ENCODE results near the gene TOR3A. TPM values are rescaled to one million over a fixed set of nuclear protein-coding genes. Genes with fewer than 3 reads are reported as not detected.

The TOR3A gene
- total RNA-seq, 1 donor from 2014 or later, result 23.2 TPM

DNA sequence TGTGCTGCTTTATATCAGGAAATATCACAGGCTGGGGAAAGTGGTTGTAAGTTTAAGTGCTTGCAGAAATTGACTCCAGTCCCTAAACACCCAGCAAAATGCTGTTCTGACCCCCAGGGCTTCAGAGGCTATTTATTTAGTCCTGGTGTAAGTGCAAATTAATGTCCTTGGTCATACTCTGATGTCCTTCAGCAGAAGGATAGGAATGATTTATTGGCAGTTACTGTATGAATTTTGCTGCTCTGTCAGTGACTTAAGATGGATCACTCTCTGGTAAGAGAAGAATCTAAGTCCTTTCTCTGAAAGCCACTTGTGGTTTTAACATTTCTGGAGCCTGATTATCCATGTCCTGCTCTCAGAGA lies 34.3 kb upstream of the TOR3A start:
- Mint-ChIP-seq H3K27ac (no peak overlapping the region), H3K27me3 (no peaks in the 10 kb centered on the region), H3K4me1 (ENCODE audit: unreplicated experiment) (peaks cover 17% of the 10 kb centered on the region), H3K36me3 (peaks cover 24% of the 10 kb centered on the region), H3K4me3 (no peak overlapping the region), H3K9me3 (peaks cover 5% of the 10 kb centered on the region)
- TF ChIP-seq, protein P1, sequence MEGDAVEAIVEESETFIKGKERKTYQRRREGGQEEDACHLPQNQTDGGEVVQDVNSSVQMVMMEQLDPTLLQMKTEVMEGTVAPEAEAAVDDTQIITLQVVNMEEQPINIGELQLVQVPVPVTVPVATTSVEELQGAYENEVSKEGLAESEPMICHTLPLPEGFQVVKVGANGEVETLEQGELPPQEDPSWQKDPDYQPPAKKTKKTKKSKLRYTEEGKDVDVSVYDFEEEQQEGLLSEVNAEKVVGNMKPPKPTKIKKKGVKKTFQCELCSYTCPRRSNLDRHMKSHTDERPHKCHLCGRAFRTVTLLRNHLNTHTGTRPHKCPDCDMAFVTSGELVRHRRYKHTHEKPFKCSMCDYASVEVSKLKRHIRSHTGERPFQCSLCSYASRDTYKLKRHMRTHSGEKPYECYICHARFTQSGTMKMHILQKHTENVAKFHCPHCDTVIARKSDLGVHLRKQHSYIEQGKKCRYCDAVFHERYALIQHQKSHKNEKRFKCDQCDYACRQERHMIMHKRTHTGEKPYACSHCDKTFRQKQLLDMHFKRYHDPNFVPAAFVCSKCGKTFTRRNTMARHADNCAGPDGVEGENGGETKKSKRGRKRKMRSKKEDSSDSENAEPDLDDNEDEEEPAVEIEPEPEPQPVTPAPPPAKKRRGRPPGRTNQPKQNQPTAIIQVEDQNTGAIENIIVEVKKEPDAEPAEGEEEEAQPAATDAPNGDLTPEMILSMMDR (conservative IDR thresholded peaks at IDR 0.05), result no peak
- no peak for DNase-seq (ENCODE audit: extremely low spot score, unreplicated experiment)

DNA sequence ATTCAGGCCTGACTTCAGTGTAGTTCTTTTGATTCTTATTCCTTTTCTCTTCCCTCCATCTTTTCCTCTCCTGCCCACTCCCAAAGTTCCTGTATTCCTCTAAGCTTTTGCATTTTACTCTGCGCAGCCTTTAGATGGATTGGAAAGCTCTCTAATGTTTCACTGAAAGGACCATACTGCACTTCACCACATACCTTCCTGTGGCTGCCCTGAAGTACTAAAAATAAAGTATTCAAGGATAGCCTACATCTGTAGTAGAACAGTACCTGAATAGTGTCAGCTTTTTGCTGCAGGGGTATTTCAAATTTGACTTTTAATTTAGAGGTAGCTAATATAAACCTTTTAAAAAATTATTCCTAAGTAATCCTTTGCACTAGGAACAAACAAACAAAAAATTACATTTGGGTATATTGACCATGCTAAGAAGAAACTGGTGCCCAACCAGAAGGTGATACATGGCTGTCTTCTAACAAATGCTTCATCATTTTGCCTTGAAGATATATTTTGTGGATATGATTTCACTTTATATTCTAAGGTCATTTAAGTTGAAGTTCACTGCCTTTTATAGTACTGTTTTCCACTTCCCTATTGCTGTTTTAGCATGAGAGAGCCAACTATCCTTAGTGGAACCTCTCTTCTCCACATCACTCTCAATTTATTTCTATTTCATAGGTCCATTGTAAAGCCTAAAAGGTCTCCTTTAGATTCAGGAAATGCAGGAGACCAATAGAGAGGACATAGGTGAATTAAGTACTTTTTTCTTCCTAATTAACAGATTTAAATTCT lies 33.3 kb upstream of the TOR3A start:
- H3K4me1 Mint-ChIP-seq (ENCODE audit: unreplicated experiment), result peaks cover 17% of the 10 kb centered on the region
- TF ChIP-seq, protein P1 (conservative IDR thresholded peaks at IDR 0.05), result no peak
- H3K36me3 Mint-ChIP-seq, result peaks cover 24% of the 10 kb centered on the region
- DNase-seq (ENCODE audit: extremely low spot score, unreplicated experiment), result no peak
- no peak overlapping the region for H3K4me3 Mint-ChIP-seq
- no peak overlapping the region for H3K27ac Mint-ChIP-seq
- H3K9me3 Mint-ChIP-seq, result peaks cover 3% of the 10 kb centered on the region
- no peaks in the 10 kb centered on the region for H3K27me3 Mint-ChIP-seq

DNA sequence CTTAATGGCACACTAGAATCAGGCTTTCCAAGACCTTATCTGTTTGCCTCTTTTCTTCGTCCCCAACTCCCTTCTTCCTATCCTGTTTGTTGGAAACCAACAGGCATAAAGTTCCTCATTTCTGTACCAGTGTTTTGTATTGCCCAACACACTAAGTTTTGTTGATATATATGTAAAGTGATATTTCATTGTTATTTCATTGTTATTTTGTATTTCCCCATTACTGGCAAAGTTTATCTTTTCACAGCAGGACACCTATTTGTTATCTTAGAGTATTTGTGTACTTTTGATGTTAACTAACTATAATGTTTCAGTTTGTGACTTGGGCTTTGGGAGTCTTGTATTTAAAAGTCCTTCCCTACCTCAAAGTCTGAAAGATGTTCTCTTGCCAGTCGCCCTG lies 29.1 kb upstream of the TOR3A start:
- TF ChIP-seq, protein P1 (conservative IDR thresholded peaks at IDR 0.05), result no peak
- DNase-seq (ENCODE audit: extremely low spot score, unreplicated experiment), result no peak
- no peak overlapping the region for H3K27ac Mint-ChIP-seq
- no peaks in the 10 kb centered on the region for H3K9me3 Mint-ChIP-seq
- no peak overlapping the region for H3K4me3 Mint-ChIP-seq
- peaks cover 7% of the 10 kb centered on the region for H3K4me1 Mint-ChIP-seq (ENCODE audit: unreplicated experiment)
- H3K27me3 Mint-ChIP-seq, result no peaks in the 10 kb centered on the region
- peaks cover 35% of the 10 kb centered on the region for H3K36me3 Mint-ChIP-seq

DNA sequence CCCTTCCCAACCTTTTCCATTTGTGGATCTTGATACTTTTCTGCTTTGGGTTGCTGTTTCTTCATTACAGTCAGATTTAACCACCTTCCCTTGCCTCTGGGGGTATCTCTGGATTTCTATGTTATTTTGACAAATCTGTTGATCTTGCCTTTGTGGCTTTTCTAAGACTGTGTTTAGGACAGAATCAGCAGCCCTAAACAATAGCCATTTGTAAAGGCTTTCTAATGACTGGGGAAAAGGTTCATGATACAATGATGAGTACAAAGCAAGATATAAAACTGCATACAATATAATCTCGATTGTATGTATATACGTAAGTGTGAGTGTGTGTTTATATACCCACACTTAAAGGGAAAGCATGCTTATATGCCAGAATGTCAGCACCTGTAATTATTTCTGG lies 28.4 kb upstream of the TOR3A start:
- no peak overlapping the region for H3K4me3 Mint-ChIP-seq
- H3K27me3 Mint-ChIP-seq, result no peaks in the 10 kb centered on the region
- DNase-seq (ENCODE audit: extremely low spot score, unreplicated experiment), result no peak
- no peaks in the 10 kb centered on the region for H3K4me1 Mint-ChIP-seq (ENCODE audit: unreplicated experiment)
- H3K9me3 Mint-ChIP-seq, result no peaks in the 10 kb centered on the region
- H3K27ac Mint-ChIP-seq, result no peak overlapping the region
- H3K36me3 Mint-ChIP-seq, result peaks cover 38% of the 10 kb centered on the region
- TF ChIP-seq, protein P1 (conservative IDR thresholded peaks at IDR 0.05), result no peak

DNA sequence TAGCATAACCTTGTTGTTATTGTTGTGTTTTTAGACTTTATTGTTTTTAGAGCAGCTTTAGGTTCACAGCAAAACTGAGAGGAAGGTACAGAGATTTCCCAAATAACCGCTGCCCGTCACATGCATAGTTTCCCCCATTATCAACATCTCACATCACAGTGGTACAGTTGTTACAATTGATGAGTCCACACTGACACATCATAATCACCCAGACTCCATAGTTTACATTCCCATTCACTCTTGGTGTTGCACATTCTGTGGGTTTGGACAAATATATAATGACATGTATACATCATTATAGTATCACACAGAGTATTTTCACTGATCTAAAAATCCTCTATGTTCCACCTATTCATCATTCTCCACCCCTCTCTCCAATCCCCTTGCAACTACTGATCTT lies 25.9 kb upstream of the TOR3A start:
- Mint-ChIP-seq H3K4me3 (no peak overlapping the region), H3K9me3 (no peaks in the 10 kb centered on the region)

More for the DNA sequence above, 25.9 kb upstream of the TOR3A start:
- Mint-ChIP-seq H3K27ac (no peak overlapping the region), H3K4me1 (ENCODE audit: unreplicated experiment) (no peaks in the 10 kb centered on the region), H3K36me3 (peaks cover 51% of the 10 kb centered on the region), H3K27me3 (no peaks in the 10 kb centered on the region)
- no peak for DNase-seq (ENCODE audit: extremely low spot score, unreplicated experiment)
- TF ChIP-seq, protein P1 (conservative IDR thresholded peaks at IDR 0.05), result no peak
